HG03442 (cell line): ENCODE measurements around the gene KLHL21.
"Not testable (repeated sequence)": the region's sequence is repeated elsewhere in the genome, so short reads cannot be mapped to it uniquely, and the experiment has no call there.

Source experiments
- ATAC-seq: cut with Tn5 transposase; IDR thresholded peaks from one replicate; pipeline ENCODE4 v1.9.1; 2021; ENCODE audit warnings: mild to moderate bottlenecking, moderate library complexity; ENCODE audit not compliant: unreplicated experiment

The KLHL21 gene

DNA sequence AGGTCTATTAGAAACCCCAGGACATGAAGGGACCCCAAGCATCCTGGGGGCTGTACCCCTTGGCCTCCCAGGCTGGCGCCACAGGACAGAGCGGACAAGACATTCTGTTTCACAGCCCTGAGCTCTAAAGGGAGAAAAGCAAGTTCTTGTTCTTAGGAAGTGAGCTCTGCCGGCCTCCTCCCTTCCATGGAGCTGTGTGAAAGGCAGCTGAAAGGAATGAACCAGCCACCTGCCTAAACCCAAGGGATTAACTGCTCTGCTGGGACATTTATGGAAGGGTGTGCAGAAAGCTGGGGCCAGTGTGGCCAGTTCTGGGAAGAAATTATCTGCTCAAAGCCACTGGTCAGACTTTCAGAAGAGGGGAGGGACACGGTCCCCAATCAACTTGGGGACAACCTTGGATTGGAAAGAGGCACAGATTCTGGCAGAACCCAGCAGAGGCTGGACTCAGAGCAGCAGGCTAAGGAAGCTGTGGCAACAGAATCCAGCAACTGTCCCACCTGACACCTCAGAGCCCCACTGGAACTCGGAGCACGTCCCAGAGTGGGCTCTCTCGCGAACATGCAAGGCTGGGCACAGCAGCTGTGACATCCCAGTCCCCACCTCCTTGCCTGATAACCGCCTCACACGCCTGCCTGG is 2.1 kb downstream of the KLHL21 start:
- no peak for ATAC-seq

DNA sequence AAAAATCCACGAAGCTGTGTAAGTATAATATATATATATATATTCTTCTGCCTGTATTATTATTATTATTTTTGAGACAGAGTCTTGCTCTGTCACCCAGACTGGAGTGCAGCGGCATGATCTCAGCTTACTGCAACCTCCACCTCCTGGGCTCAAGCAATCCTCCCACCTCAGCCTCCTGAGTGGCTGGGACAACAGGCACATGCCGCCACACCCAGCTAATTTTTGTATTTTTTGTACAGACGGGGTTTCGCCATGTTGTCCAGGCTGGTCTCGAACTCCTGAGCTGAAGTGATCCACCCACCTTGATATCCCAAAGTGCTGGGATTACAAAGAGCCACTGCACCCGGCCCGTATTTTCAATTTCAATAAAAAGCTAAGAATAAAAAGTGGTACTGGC is 2.7 kb downstream of the KLHL21 start:
- not testable (repeated sequence) for ATAC-seq

DNA sequence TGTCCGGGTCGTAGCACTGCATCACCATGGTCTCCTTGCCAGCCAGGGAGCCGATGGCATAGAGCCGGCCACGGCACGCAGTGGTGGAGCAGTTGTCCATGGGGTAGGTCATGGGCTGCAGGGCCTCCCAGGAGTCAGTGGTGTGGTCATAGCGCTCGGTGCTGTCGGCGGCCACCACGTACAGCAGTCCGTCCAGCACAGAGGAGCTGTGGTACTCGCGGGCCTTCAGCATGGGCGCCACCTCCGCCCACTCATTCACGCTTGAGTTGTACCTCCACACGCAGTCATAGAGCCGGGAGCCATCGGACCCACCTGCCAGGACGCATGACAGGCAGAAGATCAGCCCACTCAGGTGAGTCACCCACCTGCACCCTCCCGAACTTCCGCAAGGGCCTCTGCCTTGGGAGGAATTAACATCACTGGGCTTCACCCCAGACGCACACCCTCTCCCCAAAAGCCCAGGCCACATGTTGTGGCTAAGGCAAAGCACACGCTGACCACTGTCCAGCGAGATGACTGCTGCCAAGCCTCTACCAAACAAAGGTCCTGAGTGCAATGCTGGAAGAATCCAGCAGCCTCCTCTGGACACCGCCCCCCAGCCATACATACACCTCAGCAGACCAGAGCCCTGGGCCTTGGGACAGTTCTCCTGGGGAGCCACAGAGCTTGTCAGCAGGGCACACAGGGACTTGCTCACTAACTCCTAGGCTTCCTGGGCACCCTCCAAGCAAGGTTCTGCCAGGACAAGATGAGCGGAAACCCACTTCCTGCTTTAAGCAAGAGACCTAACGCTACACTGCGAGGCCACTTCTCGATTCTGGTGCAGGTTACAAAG is 3.3 kb downstream of the KLHL21 start:
- ATAC-seq, result no peak

DNA sequence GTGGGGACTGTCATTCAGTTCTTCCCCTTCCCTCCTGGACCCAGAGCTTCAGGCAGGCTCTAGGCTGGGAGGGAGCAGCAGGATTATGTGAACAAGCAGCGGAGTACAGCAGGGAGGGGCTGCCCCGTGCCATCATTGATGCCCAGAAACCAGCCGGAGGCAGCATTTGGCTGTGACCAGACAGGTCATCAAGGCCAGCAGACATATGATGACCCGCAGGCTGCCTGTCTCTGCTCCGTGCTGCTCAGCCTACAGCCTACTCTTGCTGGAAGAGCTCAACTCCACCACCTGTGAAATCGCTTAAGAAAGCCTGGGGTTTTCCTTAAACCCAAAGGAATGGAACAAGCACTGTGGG is 4.9 kb downstream of the KLHL21 start:
- no peak for ATAC-seq

DNA sequence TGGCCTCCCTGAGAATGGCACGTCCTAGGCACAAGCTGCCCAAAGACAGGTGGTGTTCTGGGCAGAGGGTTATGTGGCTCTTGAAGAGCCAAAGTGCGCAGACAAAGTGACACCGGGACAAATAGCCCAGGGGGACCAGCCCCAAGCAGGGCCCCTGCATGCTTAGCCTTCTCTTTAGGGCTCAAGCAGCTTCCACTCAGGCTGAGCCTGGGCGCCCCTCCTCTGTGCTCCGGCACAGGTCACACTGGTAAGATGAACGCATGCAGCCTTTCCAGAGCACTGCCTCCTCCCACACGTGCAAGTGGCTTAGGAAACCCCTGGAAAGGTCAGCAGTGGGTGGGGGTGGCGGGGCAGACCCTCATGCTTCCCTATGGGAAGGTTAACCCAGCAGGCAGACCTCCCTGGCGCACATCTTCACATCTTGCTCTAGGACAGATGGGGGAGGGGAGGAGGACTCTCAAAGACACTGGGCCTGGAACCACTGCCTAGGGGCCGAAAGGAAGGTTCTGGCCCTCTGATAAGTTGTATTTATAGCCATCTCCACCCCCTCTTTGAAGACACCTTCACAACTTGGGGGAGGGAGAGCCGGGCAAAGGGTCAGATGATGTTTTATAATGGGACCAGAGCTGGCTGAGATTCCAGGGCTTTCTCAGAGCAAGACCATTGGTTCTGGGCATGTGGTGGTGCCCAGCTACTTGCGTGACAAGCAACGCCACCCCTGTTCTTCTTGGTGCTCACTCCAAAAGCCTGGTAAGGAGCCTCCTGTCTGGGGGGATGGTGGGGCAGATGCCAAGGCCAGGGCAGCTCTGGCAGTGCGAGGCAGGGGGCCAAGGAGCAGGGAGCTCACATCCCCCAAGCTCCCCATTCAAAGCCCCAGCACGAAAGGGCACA is 5.5 kb downstream of the KLHL21 start:
- ATAC-seq, result no peak

DNA sequence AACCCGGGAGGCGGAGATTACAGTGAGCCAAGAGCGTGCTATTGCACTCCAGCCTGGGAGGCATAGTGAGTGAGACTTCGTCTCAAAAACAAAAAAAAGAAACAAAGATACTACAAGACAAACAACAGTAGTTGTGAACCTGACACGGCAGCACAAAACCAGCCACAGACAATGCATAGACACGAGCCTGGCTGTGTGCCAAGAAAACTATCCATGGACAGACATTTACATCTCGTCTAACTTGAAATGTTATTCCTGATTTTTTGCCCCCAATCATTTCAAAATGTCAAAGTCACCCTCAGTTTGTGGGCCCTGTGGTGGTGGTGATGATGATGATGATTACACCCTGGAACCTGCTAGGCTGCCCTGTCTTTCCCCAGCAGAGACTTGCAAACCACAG is 6.3 kb downstream of the KLHL21 start:
- no peak for ATAC-seq

DNA sequence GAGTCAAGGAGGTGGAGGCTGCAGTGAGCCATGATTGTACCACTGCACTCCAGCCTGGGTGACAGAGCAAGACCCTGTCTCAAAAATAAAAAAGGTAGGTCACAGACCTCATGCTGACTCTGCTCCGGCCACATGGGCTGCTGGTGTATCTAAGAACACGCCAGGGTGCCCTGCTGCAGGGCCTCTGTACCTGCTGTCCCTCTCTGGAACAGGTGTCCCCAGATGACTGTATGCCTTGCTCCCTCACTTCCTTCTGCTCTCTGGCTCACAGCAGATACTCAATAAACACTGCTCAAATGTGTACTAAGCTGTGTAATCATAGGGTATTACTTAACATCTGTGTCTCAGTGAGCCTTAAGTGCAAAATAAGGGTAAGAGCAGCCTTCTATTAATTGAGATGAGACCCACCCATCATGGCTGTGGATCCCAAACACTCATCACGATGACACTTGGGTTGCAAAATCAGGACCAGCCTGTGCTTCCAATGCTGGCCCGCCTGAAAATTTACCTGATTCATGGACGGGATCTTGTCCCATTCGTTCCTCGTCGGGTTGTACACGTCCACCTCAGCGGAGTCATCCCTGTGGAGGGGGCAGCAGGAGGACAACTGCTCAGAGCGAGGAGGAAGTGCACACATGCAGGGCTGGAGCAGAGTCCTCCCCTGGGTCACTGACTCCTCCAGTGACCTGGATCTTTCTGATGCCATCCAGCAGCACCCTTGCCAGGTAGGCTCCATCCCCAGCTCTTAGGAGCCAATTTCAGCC is 7.5 kb downstream of the KLHL21 start:
- no peak for ATAC-seq

DNA sequence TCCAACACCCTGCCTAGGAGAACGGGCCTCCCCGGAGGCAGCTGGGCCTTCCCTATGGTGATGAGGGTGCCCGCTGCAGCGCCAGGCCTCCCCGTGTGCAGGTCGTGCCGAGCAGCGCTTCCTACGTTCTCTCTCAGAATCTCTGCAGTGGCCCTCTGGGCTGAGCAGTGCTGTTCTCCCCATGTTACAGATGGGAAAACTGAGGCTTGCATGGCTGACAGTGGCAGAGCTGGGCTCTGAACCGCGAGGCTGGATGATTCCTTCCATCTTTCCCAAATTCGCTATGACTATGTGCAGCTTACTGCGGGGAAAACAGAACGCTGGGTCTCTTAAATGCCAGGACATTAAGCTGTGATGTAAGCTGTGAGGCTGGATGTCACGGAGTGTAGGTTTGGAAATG is 8.9 kb downstream of the KLHL21 start:
- ATAC-seq, result no peak

DNA sequence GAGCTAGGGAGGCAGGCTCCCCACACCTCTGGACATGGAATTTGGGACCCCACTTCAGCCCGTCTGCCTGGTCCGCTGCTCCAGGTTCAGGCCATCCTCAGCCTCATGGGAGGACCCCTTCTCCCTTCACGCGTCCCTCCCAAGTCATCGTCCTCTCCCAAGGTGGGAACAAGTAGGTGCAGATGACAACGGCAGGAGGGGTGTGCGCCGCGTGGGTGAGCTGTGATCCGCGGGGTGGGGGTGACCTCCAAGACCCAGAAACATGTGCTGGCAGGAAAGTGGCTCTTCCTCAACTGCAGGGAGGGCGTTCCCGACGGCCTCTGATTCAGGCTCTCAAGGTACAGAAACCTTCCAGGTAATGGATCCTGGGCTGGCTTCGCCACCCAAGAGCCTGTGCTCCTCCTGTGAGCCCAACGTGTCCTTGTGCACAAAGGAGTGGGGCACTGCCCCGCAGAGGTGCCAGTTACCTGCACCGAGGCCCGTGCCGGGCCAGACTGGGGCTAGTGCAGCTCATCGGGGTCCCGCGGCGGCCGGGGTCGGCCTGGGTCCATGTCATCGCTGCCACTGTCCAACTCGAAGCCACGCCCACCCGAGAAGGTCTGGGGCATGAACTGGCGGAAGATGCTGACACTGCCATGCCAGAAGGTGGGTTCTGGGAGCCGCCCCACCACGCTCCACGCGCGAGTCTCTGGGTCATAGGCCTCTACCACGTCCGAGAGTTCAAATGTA is 9.6 kb downstream of the KLHL21 start:
- ATAC-seq, result no peak

DNA sequence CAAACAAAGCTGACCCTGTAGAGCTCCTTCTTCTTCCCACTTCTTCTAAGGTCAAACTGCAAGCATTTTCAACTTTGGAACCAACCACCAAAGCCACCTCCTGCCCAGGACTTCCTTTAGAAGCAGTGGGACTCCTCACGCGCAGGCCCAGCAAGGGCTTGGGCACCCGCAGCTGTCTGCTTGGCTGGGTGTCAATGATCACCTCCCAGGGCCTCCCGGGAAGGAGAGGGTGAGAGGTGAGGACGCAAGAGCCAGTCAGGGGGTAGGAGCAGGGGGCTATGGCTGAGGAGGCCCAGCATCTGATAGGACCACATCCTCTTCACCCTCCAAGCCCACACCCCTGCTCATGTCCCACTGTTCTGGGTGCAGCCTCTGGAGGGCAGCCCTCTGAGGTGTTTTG is 10.2 kb downstream of the KLHL21 start:
- ATAC-seq, result no peak

DNA sequence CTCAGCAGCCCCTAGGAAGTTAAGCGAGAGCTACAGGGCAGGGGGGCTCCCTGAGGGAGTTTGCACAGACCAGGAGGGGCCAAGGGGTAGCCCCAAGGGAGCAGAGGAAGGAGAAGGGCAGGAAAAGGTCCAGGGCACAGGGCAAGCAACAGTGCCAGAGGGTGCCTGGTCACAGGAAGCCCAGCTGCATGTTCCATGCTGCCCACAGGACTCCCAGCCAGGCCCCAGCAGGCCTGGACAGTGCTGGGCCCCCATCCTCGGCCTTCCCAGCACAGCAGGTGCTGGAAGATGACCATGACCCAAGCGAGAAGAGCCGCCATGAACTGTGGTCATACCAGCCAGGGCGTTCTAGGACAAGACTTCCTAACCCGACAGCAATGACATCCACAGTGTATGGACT is 11.0 kb downstream of the KLHL21 start:
- no peak for ATAC-seq

DNA sequence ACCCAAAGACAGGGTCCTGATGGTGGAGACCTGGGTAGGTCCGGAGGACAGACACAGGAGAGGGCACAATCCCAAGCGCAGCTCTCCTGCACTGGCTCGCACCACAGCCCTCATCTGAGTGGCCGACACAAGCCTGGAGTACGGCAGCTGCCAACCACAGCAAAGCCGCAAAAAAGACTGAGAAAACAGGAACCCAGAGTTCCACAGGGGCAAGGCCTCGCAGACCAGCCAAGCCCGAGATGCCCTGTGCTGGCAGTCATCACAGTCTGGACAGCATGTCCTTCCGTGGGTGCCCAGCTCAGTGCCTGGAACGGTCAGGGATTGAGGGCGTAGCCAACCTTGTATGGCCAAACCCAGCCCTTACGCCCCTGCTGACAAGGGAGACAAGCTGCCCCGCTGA is 11.4 kb downstream of the KLHL21 start:
- no peak for ATAC-seq

DNA sequence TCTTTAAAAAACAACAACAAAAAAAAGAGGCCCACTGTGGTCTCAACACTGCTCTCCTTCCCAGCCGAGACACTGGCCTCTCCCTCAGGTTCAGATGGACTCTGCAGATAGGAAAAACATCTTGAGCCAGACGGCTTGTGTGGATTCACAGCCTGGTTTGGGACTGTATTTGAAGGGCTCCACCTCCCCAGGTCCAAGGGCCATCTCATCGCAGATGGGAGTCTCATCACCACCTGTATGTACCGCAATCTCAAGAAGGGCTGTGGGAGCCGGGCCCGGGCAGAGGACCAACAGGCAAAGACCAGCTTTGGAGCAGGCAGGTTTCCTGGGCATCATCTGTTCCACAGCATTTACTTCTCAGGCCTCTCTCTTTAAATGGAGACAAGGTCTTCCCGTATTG is 12.6 kb downstream of the KLHL21 start:
- ATAC-seq, result no peak

DNA sequence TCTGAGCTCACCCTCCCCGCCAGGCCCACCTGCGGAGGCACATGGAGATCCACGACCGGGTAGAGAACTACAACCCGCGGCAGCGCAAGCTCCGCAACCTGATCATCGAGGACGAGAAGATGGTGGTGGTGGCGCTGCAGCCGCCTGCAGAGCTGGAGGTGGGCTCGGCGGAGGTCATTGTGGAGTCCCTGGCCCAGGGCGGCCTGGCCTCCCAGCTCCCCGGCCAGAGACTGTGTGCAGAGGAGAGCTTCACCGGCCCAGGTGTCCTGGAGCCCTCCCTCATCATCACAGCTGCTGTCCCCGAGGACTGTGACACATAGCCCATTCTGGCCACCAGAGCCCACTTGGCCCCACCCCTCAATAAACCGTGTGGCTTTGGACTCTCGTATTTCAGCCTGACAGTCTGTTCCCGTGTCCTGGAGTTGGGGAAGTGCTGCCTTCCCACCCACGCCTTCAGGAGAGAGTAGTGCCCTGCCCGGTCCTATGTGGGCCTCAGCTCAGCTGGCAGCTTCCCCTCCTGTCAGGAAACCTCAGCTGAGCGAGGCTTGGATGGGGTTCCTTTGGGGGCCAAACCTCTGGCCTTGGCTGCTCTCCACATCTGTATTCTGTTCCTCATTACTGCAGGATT is 13.7 kb downstream of the KLHL21 start:
- no peak for ATAC-seq

DNA sequence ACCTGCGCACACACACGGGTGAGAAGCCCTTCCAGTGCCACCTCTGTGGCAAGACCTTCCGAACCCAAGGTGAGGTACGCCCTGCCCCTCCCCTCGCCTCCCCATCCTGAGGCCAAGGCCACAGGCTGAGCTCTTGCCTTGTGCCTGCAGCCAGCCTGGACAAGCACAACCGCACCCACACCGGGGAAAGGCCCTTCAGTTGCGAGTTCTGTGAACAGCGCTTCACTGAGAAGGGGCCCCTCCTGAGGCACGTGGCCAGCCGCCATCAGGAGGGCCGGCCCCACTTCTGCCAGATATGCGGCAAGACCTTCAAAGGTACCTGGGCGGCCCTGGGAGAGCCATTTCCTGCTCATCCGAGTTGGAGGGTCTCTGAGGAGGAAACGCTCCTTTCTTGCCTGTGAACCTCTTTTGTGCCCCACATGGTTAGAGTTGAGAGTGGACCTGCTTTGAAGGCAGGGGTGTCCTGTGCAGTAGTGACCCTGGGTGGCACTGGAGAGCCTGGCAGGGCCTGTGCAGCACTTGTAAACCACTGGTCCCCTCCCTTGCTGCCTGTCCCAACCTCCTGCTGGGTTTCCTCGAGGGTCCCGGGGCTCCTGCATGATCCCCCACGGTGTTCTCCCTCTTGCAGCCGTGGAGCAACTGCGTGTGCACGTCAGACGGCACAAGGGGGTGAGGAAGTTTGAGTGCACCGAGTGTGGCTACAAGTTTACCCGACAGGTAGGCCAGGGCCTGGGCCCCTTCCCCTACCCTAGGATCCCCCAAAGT is 14.4 kb downstream of the KLHL21 start:
- no peak for ATAC-seq

DNA sequence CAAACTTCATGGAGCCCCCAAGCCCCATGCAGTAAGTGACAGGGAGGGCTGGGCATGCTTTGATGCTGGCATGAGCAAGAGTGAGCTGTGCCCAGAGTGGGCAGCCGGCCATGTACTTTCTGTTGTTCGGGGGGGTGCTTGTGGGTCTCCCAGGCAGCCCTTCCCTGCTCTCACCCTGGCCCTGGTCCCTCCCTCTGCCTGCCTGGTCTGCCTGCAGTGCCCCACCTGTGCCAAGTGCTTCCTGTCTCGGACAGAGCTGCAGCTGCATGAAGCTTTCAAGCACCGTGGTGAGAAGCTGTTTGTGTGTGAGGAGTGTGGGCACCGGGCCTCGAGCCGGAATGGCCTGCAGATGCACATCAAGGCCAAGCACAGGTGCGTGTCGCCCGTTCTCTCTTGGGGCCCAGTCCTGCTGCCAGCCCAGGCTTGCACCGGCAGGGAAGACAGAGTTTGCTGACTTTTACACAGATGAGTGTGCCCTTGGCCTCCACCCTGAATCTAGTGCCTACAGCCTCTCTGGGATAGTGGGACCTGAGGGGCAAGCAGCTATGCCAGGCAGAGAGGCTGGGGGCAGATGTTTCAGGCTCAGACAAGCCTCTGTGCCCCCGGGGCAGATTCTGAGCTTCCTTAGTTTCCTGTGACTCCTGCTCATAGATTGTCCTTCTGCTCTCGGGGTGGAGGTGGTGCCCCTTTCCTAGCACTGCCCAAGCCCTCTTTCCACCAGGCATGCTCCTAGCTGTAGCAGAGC is 15.2 kb downstream of the KLHL21 start:
- no peak for ATAC-seq

DNA sequence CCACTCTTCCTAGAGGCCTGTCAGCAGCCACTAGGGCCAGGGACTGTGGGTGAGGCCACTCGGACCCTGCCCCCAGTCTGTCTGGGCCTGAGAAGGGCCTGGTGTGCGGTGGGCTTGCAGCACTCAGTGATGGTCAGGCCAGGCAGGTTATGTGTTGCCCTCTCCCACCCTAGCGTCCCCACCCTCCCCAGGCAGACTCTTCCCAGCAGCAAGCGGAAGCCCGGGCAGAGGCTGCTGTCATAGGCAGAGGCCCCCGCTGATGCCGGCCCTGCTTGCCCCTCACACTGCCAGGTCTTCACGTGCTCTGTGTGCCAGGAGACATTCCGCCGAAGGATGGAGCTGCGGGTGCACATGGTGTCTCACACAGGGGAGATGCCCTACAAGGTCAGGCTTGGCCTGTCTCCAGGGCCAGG is 16.3 kb downstream of the KLHL21 start:
- no peak for ATAC-seq

DNA sequence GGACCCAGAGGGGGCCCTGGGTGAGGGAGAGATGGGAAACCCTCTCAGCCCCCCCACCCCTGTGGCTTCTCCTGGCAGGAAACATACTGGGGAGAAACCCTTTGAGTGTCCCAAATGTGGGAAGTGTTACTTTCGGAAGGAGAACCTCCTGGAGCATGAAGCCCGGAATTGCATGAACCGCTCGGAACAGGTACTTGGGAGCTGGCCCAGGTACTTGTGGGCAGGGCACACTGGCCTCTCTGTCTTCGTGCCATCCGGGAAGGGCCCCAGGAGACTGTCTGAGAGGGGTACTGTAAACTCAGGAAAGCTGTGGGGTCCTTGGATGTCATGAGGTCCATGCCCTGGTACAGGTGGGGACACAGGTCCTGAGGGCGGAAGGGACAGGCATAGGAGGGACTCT is 16.8 kb downstream of the KLHL21 start:
- no peak for ATAC-seq
